Measurements from ENCODE around the gene WDFY4. TPM values are rescaled to one million over a fixed set of nuclear protein-coding genes. Genes with fewer than 3 reads are reported as not detected.

WDFY4 gene
- total and polyA plus RNA-seq, 2 experiments from 2014 or later: 0.14 TPM; not detected in 1

- H3K27me3 Mint-ChIP-seq (ENCODE audit: insufficient read depth, low read depth, poor library complexity): peaks cover 16% of the 10 kb centered on the region
- peaks cover 3% of the 10 kb centered on the region for H3K4me1 Mint-ChIP-seq
Observed at GRCh38 chr10:48651839-48652238, 32.8 kb upstream of the WDFY4 start.

GRCh38 chr10:48652344-48652743 lies 32.3 kb upstream of the WDFY4 start:
- Mint-ChIP-seq H3K27ac (no peak overlapping the region), H3K36me3 (ENCODE audit: low read depth) (no peaks in the 10 kb centered on the region), H3K27me3 (ENCODE audit: insufficient read depth, low read depth, poor library complexity) (peaks cover 16% of the 10 kb centered on the region), H3K9me3 (no peaks in the 10 kb centered on the region), H3K4me3 (no peak overlapping the region), H3K4me1 (peaks cover 3% of the 10 kb centered on the region)
- ATAC-seq: no peak
- H3K27me3 ChIP-seq (ENCODE audit: insufficient read depth): peaks cover 20% of the 10 kb centered on the region
- H3K36me3 ChIP-seq (ENCODE audit: insufficient read depth): no peaks in the 10 kb centered on the region
- DNase-seq (ENCODE audit: low spot score): no peak
- H3F3A ChIP-seq (replicated peaks; ENCODE audit: low read depth): no peaks in the 10 kb centered on the region
- no peak overlapping the region for H2AFZ ChIP-seq
- TF ChIP-seq EZH2phosphoT487 (IDR thresholded peaks at IDR 0.05; ENCODE audit: unreplicated experiment) (no peak), CREB1 (CRISPR knock-in tag; IDR thresholded peaks at IDR 0.05; ENCODE audit: low read depth) (no peak), EZH2 (IDR thresholded peaks at IDR 0.05; ENCODE audit: low read depth, unreplicated experiment) (no peak), STAT1 (IDR thresholded peaks at IDR 0.05; ENCODE audit: unreplicated experiment) (no peak)
- TF ChIP-seq, protein P1, sequence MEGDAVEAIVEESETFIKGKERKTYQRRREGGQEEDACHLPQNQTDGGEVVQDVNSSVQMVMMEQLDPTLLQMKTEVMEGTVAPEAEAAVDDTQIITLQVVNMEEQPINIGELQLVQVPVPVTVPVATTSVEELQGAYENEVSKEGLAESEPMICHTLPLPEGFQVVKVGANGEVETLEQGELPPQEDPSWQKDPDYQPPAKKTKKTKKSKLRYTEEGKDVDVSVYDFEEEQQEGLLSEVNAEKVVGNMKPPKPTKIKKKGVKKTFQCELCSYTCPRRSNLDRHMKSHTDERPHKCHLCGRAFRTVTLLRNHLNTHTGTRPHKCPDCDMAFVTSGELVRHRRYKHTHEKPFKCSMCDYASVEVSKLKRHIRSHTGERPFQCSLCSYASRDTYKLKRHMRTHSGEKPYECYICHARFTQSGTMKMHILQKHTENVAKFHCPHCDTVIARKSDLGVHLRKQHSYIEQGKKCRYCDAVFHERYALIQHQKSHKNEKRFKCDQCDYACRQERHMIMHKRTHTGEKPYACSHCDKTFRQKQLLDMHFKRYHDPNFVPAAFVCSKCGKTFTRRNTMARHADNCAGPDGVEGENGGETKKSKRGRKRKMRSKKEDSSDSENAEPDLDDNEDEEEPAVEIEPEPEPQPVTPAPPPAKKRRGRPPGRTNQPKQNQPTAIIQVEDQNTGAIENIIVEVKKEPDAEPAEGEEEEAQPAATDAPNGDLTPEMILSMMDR (conservative IDR thresholded peaks at IDR 0.05; ENCODE audit: low read depth in 2 of 2): no peak
- TF ChIP-seq, protein P2, sequence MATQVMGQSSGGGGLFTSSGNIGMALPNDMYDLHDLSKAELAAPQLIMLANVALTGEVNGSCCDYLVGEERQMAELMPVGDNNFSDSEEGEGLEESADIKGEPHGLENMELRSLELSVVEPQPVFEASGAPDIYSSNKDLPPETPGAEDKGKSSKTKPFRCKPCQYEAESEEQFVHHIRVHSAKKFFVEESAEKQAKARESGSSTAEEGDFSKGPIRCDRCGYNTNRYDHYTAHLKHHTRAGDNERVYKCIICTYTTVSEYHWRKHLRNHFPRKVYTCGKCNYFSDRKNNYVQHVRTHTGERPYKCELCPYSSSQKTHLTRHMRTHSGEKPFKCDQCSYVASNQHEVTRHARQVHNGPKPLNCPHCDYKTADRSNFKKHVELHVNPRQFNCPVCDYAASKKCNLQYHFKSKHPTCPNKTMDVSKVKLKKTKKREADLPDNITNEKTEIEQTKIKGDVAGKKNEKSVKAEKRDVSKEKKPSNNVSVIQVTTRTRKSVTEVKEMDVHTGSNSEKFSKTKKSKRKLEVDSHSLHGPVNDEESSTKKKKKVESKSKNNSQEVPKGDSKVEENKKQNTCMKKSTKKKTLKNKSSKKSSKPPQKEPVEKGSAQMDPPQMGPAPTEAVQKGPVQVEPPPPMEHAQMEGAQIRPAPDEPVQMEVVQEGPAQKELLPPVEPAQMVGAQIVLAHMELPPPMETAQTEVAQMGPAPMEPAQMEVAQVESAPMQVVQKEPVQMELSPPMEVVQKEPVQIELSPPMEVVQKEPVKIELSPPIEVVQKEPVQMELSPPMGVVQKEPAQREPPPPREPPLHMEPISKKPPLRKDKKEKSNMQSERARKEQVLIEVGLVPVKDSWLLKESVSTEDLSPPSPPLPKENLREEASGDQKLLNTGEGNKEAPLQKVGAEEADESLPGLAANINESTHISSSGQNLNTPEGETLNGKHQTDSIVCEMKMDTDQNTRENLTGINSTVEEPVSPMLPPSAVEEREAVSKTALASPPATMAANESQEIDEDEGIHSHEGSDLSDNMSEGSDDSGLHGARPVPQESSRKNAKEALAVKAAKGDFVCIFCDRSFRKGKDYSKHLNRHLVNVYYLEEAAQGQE (IDR thresholded peaks at IDR 0.05; ENCODE audit: unreplicated experiment): no peak
- TF ChIP-seq, protein P3, sequence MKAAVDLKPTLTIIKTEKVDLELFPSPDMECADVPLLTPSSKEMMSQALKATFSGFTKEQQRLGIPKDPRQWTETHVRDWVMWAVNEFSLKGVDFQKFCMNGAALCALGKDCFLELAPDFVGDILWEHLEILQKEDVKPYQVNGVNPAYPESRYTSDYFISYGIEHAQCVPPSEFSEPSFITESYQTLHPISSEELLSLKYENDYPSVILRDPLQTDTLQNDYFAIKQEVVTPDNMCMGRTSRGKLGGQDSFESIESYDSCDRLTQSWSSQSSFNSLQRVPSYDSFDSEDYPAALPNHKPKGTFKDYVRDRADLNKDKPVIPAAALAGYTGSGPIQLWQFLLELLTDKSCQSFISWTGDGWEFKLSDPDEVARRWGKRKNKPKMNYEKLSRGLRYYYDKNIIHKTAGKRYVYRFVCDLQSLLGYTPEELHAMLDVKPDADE (IDR thresholded peaks at IDR 0.05): no peak
- H3K4me2 ChIP-seq: no peak overlapping the region
- H4K20me1 ChIP-seq (replicated peaks; ENCODE audit: insufficient read depth): no peaks in the 10 kb centered on the region
- peaks cover 8% of the 10 kb centered on the region; the same call in 1 of the 2 replicates for H3K4me1 ChIP-seq (ENCODE audit: insufficient read depth)
- H3K27ac ChIP-seq (ENCODE audit: low read depth): no peak overlapping the region
- no peaks in the 10 kb centered on the region for H3K9me2 ChIP-seq (ENCODE audit: insufficient read depth)
- H3K79me2 ChIP-seq (replicated peaks; ENCODE audit: insufficient read depth): no peaks in the 10 kb centered on the region
- H3K4me3 ChIP-seq: no peak overlapping the region

More at GRCh38 chr10:48651839-48652238, 32.8 kb upstream of the WDFY4 start:
- H3K4me1 ChIP-seq (ENCODE audit: insufficient read depth): peaks cover 4% of the 10 kb centered on the region; the same call in 1 of the 2 replicates
- no peaks in the 10 kb centered on the region for H3K9me2 ChIP-seq (ENCODE audit: insufficient read depth)
- H3K36me3 ChIP-seq (ENCODE audit: insufficient read depth): no peaks in the 10 kb centered on the region
- ATAC-seq (no peak), DNase-seq (ENCODE audit: low spot score) (no peak)
- Mint-ChIP-seq H3K9me3 (no peaks in the 10 kb centered on the region), H3K27ac (no peak overlapping the region), H3K4me3 (no peak overlapping the region), H3K36me3 (ENCODE audit: low read depth) (no peaks in the 10 kb centered on the region)
- no peak overlapping the region for H2AFZ ChIP-seq
- no peaks in the 10 kb centered on the region for H4K20me1 ChIP-seq (replicated peaks; ENCODE audit: insufficient read depth)
- no peaks in the 10 kb centered on the region for H3F3A ChIP-seq (replicated peaks; ENCODE audit: low read depth)
- no peaks in the 10 kb centered on the region for H3K79me2 ChIP-seq (replicated peaks; ENCODE audit: insufficient read depth)
- H3K4me2 ChIP-seq: no peak overlapping the region
- H3K27ac ChIP-seq (ENCODE audit: low read depth): no peak overlapping the region
- H3K4me3 ChIP-seq: no peak overlapping the region
- peaks cover 15% of the 10 kb centered on the region for H3K27me3 ChIP-seq (ENCODE audit: insufficient read depth)
- TF ChIP-seq, protein P3 (IDR thresholded peaks at IDR 0.05): no peak
- no peak for TF ChIP-seq POLR2AphosphoS5 (IDR thresholded peaks at IDR 0.05; ENCODE audit: low read depth)
- TF ChIP-seq STAT1 (IDR thresholded peaks at IDR 0.05; ENCODE audit: unreplicated experiment): no peak
